ENCODE results near the gene CNTN4. TPM values are rescaled to one million over a fixed set of nuclear protein-coding genes. Genes with fewer than 3 reads are reported as not detected.

The CNTN4 gene
- total RNA-seq, 6 experiments from 2014 or later: not detected

- no peak overlapping the region for H3K4me3 Mint-ChIP-seq
- peaks cover 47% of the 10 kb centered on the region for H3K9me3 Mint-ChIP-seq
- H3K27me3 Mint-ChIP-seq (ENCODE audit: insufficient read depth): no peaks in the 10 kb centered on the region
- no peak for DNase-seq
- no peaks in the 10 kb centered on the region for H3K36me3 Mint-ChIP-seq (ENCODE audit: low read depth)
- no peak overlapping the region for H3K27ac Mint-ChIP-seq
- no peaks in the 10 kb centered on the region for H3K4me1 Mint-ChIP-seq (ENCODE audit: low read depth)
- TF ChIP-seq, protein P1, sequence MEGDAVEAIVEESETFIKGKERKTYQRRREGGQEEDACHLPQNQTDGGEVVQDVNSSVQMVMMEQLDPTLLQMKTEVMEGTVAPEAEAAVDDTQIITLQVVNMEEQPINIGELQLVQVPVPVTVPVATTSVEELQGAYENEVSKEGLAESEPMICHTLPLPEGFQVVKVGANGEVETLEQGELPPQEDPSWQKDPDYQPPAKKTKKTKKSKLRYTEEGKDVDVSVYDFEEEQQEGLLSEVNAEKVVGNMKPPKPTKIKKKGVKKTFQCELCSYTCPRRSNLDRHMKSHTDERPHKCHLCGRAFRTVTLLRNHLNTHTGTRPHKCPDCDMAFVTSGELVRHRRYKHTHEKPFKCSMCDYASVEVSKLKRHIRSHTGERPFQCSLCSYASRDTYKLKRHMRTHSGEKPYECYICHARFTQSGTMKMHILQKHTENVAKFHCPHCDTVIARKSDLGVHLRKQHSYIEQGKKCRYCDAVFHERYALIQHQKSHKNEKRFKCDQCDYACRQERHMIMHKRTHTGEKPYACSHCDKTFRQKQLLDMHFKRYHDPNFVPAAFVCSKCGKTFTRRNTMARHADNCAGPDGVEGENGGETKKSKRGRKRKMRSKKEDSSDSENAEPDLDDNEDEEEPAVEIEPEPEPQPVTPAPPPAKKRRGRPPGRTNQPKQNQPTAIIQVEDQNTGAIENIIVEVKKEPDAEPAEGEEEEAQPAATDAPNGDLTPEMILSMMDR (IDR thresholded peaks at IDR 0.05): no peak
Measured at GRCh38 chr3:2896308-2896939, 797.8 kb downstream of the CNTN4 start.

- Mint-ChIP-seq H3K27me3 (ENCODE audit: insufficient read depth) (peaks cover 2% of the 10 kb centered on the region; the same call in 1 of the 2 replicates), H3K27ac (no peak overlapping the region)
Measured at GRCh38 chr3:2897821-2898220, 799.2 kb downstream of the CNTN4 start.

DNA sequence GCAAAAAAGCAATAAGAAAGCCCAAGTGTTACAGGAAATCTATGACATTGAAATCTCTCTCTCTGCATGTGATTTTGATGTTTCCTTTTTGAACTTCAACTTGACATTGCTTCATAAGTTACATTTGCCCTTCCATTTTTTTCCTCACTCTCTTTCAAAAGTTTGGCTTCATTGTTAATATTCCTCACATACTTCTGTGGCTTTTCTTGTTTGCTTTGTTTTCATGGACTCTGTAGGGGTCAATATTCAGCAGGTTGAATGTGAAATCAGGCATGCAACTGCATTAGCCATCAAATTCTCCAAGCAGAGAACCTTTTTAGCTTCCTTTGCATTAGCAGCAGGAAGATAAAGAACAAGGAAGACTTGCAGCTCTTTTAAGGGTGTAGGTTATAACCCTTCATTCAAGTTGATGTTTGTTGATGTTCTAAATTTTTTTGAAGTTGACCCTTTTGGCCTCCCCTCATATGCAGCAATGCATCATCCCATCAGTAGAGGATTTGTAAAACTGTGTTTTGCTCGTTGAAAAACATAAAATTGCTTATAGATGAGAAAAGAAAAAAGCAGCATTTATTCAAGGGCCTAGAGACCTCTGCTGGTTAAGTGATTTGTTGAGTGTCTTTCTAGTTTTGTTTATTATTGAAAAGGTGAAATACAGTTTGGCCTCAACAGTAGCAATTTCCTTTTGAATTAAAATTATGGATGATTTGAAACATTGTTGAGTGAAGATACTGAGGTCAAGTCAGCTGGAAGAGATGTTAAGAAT, 800.1 kb downstream of the CNTN4 start:
- DNase-seq: no peak
- H3K36me3 Mint-ChIP-seq (ENCODE audit: low read depth): no peaks in the 10 kb centered on the region; the same call in 1 of the 2 replicates
- H3K27me3 Mint-ChIP-seq (ENCODE audit: insufficient read depth): peaks cover 2% of the 10 kb centered on the region; the same call in 1 of the 2 replicates
- no peaks in the 10 kb centered on the region for H3K4me1 Mint-ChIP-seq (ENCODE audit: low read depth)
- peaks cover 52% of the 10 kb centered on the region for H3K9me3 Mint-ChIP-seq
- no peak overlapping the region for H3K27ac Mint-ChIP-seq
- no peak overlapping the region for H3K4me3 Mint-ChIP-seq
- TF ChIP-seq, protein P1 (IDR thresholded peaks at IDR 0.05): no peak

More at GRCh38 chr3:2897821-2898220, 799.2 kb downstream of the CNTN4 start:
- TF ChIP-seq, protein P1 (IDR thresholded peaks at IDR 0.05): no peak
- Mint-ChIP-seq H3K4me1 (ENCODE audit: low read depth) (no peaks in the 10 kb centered on the region), H3K4me3 (no peak overlapping the region), H3K36me3 (ENCODE audit: low read depth) (no peaks in the 10 kb centered on the region), H3K9me3 (peaks cover 52% of the 10 kb centered on the region)
- no peak for DNase-seq

GRCh38 chr3:2904054-2904453, 805.4 kb downstream of the CNTN4 start:
- TF ChIP-seq, protein P1 (IDR thresholded peaks at IDR 0.05): no peak
- no peak for DNase-seq
- no peak overlapping the region for H3K27ac Mint-ChIP-seq
- H3K4me3 Mint-ChIP-seq: no peak overlapping the region
- peaks cover 2% of the 10 kb centered on the region; the same call in 1 of the 2 replicates for H3K27me3 Mint-ChIP-seq (ENCODE audit: insufficient read depth)
- H3K36me3 Mint-ChIP-seq (ENCODE audit: low read depth): no peaks in the 10 kb centered on the region; the same call in 1 of the 2 replicates
- H3K9me3 Mint-ChIP-seq: peaks cover 52% of the 10 kb centered on the region
- H3K4me1 Mint-ChIP-seq (ENCODE audit: low read depth): no peaks in the 10 kb centered on the region

GRCh38 chr3:2908693-2909351, 810.2 kb downstream of the CNTN4 start:
- Mint-ChIP-seq H3K27me3 (ENCODE audit: insufficient read depth) (no peaks in the 10 kb centered on the region), H3K27ac (no peak overlapping the region), H3K36me3 (ENCODE audit: low read depth) (no peaks in the 10 kb centered on the region), H3K4me3 (no peak overlapping the region), H3K4me1 (ENCODE audit: low read depth) (no peaks in the 10 kb centered on the region), H3K9me3 (peaks cover 42% of the 10 kb centered on the region)
- TF ChIP-seq, protein P1 (IDR thresholded peaks at IDR 0.05): no peak
- no peak for DNase-seq
